ENCODE data around the gene CXCR4.

DNA sequence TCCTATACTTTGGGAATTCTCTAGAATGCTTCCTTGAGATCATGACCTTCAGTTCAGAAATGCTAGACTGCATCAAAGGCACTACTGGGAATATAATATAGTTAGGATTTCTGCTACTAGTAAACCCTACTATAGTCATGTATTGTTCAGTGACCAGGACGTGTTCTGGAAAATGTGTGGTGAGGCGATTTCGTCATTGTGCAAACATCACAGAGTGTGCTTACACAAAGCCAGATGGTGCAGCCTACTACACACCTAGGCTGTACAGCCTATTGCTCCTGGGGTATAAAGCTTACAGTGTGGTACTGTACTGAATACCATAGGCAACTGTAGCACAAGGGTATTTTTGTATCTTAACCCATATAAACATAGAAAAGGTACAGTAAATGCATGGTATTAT lies 13.0 kb downstream of the CXCR4 start:
- TF ChIP-seq EZH2 (IDR thresholded peaks at IDR 0.05; ENCODE audit: borderline replicate concordance, insufficient read depth, low read depth, low read length, poor library complexity, severe bottlenecking) (no peak), CTCF (IDR thresholded peaks at IDR 0.05) (no peak)
